HuH-7.5 (cell line): Measurements from ENCODE around the gene PRELID1.
"Not testable (repeated sequence)": the region's sequence is repeated elsewhere in the genome, so short reads cannot be mapped to it uniquely, and the experiment has no call there.

Experiments used
- DNase-seq: peaks from one replicate; pipeline ENCODE4 v3.0.0; 2011; ENCODE audit warnings: low spot score

Gene PRELID1, protein sequence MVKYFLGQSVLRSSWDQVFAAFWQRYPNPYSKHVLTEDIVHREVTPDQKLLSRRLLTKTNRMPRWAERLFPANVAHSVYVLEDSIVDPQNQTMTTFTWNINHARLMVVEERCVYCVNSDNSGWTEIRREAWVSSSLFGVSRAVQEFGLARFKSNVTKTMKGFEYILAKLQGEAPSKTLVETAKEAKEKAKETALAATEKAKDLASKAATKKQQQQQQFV

DNA sequence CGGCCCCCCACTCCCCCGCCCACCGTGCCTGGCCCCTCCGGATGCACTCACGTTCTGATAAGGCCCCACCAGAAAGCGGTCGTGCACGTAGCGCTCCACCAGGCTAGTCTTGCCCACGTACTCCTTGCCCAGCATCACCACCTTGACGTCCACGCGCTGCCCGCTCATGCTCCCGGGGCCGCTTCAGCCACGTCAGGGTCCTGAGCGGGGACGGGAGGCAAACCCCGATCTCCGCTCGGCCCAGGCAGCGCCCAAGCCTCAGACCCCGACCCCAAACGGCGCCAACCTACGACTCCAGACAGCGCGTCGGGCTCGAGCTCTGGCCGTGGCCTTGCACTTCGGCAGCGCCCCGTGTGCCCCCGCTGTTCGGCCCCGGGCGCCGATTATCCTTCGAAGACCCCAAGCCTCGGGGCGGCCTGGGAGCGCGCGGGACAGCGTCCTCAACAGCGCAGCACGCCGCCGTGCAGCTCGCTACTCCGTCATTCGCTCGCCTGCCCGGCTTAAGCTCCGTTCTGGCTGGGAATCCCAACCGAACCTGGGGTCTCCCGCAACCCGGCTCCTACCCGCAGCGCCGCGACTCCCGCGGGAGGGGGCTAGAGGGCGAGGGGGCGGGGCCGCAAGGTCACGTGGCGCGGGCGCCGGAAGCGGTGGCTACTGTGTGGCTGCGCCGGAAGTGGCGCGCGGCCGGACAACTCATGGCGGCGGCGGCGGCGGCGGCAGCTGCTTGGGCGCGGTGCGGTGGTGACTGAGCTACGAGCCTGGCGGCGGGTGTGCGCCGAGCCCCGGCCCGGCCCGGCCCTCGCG lies at the start of gene PRELID1, which contains the start of gene RAB24:
Gene PRELID1, plus strand, starts transcription at position 679 of the 804 bp plus-strand sequence. CDS start 187 bp downstream, outside the sequence.
Gene RAB24, minus strand, starts transcription at position 599 of the 804 bp plus-strand sequence. Its CDS starts 431 bp downstream, at position 168.
- DNase-seq = peak; percentile 94

DNA sequence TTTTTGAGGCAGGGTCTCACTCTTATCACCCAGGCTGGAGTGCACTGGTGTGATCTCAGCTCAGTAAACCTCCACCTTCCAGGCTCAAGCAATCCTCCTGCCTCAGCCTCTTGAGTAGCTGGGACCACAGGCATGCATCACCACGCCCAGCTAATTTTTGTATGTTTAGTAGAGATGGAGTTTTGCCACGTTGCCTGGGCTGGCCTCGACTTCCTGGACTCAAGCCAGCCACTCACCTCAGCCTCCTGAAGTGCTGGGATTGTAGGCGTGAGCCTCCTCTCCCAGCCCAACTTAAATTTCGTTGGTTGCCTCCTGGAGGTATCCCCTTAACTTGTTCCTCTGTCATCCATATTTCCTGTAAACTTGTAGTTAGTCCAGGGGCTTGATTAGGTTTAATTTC lies 47.3 kb upstream of the PRELID1 start:
- DNase-seq = no peak

DNA sequence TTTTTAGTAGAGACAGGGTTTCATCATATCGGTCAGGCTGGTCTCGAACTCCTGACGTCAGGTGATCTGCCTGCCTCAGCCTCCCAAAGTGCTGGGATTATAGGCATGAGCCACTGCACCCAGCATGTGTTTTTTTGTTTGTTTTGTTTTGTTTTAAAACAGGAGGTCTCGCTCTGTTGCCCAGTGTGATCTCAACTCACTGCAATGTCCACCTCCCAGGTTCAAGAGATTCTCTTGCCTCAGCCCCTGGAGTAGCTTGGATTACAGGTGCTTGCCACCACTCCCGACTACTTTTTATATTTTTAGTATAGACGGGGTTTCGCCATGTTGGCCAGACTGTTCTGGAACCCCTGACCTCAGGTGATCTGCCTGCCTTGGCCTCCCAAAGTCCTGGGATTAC lies 44.9 kb upstream of the PRELID1 start:
- not testable (repeated sequence) for DNase-seq

DNA sequence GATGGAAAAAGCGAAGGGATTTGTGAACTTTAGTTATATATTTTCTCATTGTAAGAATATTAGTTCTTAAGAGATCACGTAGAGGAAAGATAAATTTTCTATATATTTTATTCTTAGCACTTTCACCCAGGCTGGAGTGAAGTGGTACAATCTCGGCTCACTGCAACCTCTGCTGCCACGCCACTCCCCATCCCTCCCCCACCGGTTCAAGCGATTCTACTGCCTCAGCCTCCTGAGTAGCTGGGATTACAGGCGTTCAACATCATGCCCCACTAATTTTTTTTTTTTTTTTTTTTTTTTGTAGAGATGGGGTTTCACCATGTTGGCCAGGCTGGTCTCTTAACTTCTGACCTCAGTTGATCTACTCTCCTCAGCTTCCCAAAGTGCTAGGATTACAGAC lies 42.6 kb upstream of the PRELID1 start:
- DNase-seq = no peak

DNA sequence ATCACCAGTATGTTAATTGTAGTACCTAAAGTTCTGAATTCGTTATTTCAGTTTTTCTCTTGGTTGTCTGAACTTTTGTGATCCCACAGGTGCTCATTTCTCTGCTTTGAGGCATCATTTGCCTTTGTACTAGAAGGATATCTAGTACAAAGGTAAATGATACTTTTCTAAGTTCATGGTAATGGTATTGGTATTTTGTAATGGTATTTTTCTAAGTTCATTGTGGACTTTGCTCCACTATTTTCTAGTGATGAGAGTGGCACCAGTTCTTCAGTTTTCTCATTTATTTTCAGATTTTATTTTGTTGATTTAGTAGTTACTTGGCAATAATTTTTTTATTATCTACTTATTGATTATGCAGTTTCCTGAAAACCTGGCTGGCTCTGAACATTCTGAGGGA lies 42.1 kb upstream of the PRELID1 start:
- no peak for DNase-seq

DNA sequence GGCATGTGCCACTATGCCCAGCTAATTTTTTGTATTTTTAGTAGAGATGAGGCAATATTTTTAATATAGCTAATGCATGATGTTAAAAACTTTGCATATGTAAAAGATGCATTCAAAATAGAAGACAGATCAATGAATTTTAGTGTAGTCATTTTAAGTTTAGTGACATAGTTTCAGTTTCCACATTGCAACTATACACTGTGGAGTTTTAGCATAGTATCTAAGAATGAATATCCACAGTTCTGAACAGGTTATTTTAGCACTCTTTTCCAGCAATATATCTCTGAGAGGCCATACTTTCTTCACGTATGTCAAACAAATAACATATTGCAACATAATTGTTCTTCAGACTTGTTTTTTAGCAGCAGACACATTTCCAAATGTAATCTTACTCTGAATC lies 39.4 kb upstream of the PRELID1 start:
- no peak for DNase-seq

DNA sequence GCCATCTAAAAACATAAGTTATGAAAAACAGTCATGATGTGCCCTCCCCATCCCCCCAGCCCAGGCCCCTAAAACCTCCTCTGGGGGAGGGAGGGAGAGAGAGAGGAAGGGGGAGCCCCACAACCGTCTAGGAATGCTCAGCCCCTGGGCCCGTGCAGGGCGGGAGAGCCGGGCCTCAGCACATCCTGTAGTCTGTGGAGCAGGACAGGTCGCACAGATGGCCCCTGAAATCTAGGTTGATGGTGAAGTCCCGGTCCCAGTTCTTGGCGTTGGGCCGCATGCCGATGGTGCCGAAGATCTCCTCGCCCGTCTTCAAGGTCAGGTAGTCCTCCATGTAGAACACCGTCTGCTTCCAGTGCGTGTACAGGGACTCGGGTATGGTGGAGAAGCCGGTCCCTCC lies 38.2 kb upstream of the PRELID1 start:
- no peak for DNase-seq

DNA sequence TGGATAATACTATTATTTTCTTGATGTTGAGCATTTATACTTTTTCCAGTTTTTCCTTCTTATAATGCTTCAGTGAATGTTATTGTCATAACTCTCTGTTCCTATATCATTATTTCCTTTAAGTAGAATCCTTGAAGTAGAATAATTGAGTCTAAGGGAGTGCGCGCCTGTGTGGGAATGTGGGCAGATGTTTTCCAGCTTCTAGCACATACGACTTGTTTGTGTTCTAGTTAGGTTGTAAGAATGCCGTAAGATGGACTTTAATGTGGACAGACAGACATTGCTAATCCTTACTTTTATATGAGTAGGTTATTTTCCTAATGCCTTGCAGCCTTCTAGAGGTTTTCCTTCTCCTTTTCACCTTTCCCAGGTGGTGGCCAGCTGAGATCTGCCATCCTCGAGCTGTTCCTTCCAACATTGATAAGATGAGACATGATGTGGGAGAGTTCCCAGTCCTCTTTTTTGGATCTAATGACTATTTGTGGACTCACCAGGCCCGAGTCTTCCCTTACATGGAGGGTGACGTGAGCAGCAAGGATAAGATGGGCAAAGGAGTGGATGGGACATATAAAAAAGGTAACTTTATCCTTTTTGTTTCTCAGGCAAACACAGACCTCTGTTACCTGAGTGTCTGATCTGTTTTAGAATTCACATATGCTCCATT lies 34.2 kb upstream of the PRELID1 start:
- no peak for DNase-seq

DNA sequence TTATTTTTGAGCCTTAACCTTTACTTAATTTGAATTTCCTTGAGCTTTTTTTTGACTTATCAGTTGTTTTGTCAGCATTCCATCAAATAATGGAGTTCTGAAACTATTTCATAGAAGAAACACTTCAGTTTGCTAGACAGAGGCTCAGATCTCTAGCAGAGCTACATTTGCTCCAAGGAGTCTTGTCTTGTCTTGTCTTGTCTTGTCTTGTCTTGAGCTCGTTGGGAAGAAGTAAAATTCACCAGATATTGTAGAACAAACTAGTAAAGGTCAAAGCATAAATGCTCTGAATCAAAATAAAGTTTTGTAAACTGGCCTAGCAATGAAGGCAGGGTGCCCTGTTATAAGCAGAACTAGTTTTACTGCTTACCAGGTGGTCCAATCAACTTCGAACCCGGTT lies 33.6 kb upstream of the PRELID1 start:
- no peak for DNase-seq

DNA sequence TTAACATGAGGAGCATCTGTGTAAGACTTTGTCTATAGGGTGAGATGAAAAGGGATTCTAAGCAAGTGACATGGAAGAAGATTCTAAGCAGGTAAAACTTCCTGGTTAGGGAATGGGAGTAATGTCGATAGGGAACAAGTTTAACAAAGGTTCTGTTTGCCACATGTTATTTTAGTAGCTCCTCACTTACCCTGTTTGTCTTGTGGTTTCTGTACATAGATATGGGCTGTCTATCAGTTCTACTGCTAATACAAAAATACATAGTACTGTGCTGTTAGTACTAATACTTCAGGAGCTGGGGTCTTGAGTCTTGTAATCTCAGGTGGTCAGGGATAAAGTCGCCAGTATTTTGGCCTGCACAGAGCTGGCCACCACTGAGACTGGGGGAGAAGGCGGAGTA lies 32.9 kb upstream of the PRELID1 start:
- no peak for DNase-seq

DNA sequence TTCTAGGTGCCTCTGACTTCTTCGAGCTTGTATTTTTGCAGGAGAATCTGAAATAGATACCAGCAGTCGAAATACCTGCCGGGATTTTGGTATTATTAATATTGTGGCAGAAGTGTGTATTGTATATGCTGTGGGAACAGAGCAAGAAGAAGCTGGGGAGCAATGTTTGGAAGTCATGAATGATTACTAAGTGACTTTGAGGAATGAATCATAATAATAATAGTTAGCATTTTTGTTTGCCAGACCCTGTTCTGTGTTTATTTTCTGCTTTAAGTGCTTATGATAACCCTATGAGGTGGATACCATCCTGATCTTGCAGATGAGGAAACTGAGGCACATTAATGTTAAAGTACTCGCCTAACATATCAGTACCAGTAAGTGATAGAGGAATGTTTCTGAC lies 32.5 kb upstream of the PRELID1 start:
- DNase-seq = no peak

DNA sequence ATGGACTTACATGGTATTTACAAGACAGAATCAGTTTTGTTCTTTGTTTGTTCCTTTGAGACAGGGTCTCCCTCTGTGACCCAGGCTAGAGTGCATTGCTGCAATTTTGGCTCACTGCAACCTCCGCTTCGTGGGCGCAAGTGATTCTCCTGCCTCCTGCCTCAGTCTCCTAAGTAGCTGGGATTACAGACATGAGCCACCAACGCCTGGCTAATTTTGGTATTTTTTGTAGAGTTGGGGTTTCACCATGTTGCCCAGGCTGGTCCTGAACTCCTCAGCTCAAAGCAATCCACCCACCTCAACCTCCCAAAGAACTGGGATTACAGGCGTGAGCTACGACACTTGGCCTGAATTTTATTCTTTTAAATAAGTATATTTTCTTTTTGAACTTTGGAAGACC lies 27.7 kb upstream of the PRELID1 start:
- DNase-seq = no peak

DNA sequence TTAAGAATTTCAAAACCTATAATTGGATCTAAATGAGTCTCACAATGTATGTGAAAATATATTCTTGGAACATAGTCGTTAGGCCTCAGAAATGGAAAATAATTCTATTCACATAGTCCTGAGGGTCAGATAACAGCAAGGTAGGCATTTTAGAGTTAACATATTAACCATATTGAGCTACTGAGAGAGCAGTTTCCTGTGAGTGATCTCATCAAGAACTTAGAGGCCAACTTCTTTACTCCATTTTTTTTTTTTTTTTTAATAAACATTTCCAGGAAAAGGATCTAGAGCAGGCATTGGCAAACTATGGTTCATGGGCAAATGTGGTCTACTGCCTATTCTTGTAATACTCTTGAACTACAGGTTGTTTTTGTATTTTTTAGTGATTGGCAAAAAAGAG lies 26.7 kb upstream of the PRELID1 start:
- no peak for DNase-seq

DNA sequence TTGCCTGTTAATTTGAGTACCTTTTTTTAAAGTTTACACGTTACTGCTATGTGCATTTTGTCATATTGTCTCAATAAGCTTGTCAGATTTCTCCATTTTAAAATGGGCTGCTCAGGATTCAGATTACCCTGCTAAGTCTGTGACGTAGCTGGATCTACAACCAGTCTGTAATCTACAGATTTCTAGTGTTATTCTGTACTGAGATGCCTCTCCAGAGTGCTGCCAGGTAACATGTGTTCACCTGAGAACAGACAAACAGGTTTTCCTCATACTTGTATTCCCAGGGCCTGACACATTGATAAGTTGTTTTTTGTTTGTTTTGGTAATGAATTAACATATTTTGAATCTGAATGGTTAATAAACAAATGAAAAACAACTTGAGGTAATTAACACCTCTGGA lies 15.4 kb upstream of the PRELID1 start:
- no peak for DNase-seq

DNA sequence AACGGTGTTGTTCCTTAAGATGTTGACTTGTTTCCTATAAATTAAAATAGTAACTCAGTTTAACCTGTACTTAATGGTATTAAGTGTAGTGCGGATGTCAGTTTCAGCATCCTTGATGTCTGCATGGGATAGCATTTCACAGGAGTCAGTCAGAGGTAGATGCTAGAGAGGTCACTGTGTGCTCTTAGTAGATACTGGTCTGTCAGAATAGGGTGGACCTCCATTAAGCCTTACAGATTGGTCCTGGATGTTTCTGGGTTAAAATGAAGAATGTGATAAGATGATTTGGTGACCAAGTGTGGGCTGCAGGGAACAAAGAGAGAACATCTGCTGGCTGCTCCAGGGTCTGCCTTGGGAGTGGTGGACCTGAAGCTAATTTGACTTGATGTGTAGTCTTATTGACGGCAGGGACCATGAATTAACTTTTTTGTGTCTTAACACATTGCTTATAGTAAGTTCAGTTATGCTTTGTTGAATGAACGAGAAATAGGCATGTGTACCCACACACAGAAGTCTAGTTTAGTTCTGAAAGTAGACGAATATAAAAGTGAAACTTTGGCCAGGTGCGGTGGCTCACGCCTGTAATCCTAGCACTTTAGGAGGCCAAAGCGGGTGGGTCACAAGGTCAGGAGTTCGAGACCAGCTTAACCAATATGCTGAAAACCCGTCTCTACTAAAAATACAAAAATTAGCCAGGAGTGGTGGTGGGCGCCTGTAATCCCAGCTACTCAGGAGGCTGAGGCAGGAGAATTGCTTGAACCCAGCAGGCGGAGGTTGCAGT lies 12.6 kb upstream of the PRELID1 start:
- DNase-seq = no peak

DNA sequence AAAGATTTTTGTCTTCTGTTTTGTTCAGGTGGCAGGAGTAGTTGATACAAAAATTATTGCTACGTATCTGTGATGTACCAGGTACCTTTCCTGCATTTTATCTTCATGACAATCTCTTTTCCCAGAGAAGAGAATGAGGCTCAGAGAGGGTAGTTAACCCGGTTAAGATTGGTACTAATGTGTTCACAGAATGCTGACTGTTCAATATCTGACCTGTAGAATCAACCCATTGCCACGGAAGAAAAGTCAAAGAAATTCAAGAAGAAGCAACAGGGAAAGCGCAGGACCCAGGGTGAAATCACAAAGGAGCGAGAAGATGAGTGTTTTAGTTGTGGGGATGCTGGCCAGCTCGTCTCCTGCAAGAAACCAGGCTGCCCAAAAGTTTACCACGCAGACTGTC lies 11.9 kb upstream of the PRELID1 start:
- no peak for DNase-seq

DNA sequence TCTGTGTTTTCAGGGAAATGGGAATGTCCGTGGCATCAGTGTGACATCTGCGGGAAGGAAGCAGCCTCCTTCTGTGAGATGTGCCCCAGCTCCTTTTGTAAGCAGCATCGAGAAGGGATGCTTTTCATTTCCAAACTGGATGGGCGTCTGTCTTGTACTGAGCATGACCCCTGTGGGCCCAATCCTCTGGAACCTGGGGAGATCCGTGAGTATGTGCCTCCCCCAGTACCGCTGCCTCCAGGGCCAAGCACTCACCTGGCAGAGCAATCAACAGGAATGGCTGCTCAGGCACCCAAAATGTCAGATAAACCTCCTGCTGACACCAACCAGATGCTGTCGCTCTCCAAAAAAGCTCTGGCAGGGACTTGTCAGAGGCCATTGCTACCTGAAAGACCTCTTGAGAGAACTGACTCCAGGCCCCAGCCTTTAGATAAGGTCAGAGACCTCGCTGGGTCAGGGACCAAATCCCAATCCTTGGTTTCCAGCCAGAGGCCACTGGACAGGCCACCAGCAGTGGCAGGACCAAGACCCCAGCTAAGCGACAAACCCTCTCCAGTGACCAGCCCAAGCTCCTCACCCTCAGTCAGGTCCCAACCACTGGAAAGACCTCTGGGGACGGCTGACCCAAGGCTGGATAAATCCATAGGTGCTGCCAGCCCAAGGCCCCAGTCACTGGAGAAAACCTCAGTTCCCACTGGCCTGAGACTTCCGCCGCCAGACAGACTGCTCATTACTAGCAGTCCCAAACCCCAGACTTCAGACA lies 9.6 kb upstream of the PRELID1 start:
- DNase-seq = no peak

DNA sequence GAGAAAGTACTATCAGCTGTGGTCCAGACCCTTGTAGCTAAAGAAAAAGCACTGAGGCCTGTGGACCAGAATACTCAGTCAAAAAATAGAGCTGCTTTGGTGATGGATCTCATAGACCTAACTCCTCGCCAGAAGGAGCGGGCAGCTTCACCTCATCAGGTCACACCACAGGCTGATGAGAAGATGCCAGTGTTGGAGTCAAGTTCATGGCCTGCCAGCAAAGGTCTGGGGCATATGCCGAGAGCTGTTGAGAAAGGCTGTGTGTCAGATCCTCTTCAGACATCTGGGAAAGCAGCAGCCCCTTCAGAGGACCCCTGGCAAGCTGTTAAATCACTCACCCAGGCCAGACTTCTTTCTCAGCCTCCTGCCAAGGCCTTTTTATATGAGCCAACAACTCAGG lies 9.0 kb upstream of the PRELID1 start:
- DNase-seq = no peak

DNA sequence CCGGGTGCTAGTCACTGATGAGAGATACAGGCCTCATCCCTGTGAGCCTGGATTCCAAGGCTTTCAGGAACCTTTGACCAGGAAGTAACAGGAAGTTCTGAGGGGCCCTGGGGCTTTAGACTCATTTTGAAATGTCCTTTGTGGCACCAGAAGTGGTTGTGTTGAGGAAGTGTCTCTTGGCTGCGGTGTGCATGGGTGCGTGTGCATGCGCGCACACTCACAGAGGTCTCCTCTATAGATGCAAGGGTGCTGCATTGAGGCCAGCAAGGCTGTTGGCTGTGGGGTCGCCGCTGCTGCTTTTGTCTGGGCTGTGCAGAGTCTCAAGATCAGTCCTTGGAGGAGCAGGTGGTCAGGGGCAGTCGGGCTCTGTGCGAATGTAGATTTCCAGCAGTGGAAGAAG lies 7.7 kb upstream of the PRELID1 start:
- DNase-seq = no peak

DNA sequence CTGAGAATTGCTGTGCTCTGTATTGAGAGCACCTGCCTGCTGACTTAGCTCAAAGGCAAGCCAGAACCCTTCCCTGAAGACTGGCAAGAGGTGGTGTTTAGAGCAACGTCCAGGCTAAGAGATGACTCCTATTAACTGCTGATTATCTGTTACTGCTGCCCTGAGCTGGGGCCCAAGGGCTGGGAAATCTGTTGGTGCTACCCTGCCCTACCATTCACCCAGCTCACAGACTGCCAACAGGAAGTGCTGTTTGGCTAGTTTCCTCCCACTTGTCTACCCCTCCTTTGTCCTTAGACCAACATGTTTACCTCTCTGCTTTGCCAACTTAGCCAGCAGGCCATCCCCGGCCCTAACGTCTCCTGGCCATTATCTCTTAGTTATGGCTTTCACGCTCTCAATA lies 7.0 kb upstream of the PRELID1 start:
- no peak for DNase-seq

DNA sequence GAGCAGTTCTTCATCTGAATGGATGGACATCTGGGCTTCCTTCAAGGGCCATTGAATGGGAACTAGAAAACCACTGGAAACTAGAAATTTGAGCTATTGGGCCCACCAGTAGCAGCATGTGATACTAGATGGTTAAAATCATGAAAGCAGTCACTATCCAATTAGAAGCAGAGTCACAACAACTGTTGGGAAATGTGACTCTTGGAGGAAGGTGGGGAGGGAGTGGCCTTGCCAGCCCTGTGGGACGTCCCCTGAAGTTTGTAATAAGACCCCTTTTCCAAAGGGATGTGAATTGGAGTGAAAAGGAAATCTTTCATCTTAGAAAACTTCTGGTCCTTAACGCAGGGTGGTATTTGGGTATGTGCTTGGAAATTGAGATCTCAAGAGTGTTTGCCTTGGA lies 5.7 kb upstream of the PRELID1 start:
- no peak for DNase-seq

DNA sequence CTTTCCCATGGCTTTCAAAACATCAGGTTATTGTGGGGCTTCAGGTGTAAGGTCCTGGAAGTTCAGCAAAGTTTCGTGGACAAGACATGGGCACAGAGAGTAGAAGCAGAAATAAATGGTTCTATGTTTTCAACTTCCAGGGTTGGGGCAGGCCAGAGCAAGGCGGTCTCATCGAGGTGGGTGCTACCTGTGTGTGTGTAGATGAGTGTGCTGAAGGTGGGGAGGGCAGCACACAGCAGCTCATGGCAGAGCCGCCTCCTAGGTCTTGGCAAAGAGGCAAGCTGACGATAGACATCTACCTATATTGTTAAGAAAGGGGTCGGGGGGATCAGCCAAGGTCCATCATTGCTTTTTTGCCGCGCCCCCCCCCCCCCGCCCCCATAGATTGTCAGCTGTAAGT lies 3.9 kb upstream of the PRELID1 start:
- no peak for DNase-seq
